H9 (cell line): ENCODE results near the gene SSTR3. TPM values are rescaled to one million over a fixed set of nuclear protein-coding genes. Genes with fewer than 3 reads are reported as not detected.

ENCODE experiments used
- DNase-seq: peaks from one replicate; pipeline ENCODE4 v3.0.0-alpha.2; 2017
- H2AFZ ChIP-seq: one replicate; pipeline ENCODE4 v1.6.1; 2013; ENCODE audit warnings: mild to moderate bottlenecking, low read length, control low read depth, moderate library complexity
- H2AK5ac ChIP-seq: 2 replicates; pipeline ENCODE4 v1.6.1; 2013; ENCODE audit warnings: low read length, control low read depth, mixed read lengths; ENCODE audit not compliant: insufficient read length
- H2BK120ac ChIP-seq: one replicate; pipeline ENCODE4 v1.6.1; 2013; ENCODE audit warnings: low read depth, mild to moderate bottlenecking, low read length, control low read depth, inconsistent platforms; ENCODE audit not compliant: poor library complexity, severe bottlenecking
- H2BK12ac ChIP-seq: 2 replicates; pipeline ENCODE4 v1.6.1; 2013; ENCODE audit warnings: low read length, control low read depth, mixed read lengths, low read depth; ENCODE audit not compliant: insufficient read length
- H2BK15ac ChIP-seq: 2 replicates; pipeline ENCODE4 v1.6.1; 2013; ENCODE audit warnings: low read depth, low read length, control low read depth
- H2BK20ac ChIP-seq: one replicate; pipeline ENCODE4 v1.6.1; 2013; ENCODE audit warnings: low read depth, mild to moderate bottlenecking, low read length, control low read depth, inconsistent platforms; ENCODE audit not compliant: poor library complexity, severe bottlenecking
- H2BK5ac ChIP-seq: 2 replicates; pipeline ENCODE4 v1.6.1; 2013; ENCODE audit warnings: low read length, control low read depth, mixed read lengths; ENCODE audit not compliant: insufficient read length
- H3K14ac ChIP-seq: 2 replicates; pipeline ENCODE4 v1.6.1; 2013; ENCODE audit warnings: low read length, control low read depth; ENCODE audit not compliant: insufficient read depth
- H3K18ac ChIP-seq: 2 replicates; pipeline ENCODE4 v1.6.1; 2013; ENCODE audit warnings: low read depth, mild to moderate bottlenecking, mixed read lengths, low read length, control low read depth; ENCODE audit not compliant: insufficient read length
- H3K23ac ChIP-seq: 2 replicates; pipeline ENCODE4 v1.6.1; 2013; ENCODE audit warnings: low read length, control low read depth, mixed read lengths, low read depth; ENCODE audit not compliant: insufficient read length
- H3K23me2 ChIP-seq: 2 replicates; pipeline ENCODE4 v1.6.1; 2013; ENCODE audit warnings: low read depth, mild to moderate bottlenecking, mixed read lengths, low read length, control low read depth; ENCODE audit not compliant: insufficient read length, poor library complexity, severe bottlenecking
- H3K27ac ChIP-seq: 2 replicates; pipeline ENCODE4 v1.5.1; 2013; ENCODE audit warnings: low read length, control low read depth, mixed read lengths, low read depth; ENCODE audit not compliant: insufficient read length
- H3K27me3 ChIP-seq: 2 replicates; pipeline ENCODE4 v1.6.1; 2013; ENCODE audit warnings: low read length, control low read depth, inconsistent platforms; ENCODE audit not compliant: insufficient read depth
- H3K4ac ChIP-seq: 2 replicates; pipeline ENCODE4 v1.6.1; 2013; ENCODE audit warnings: low read depth, mild to moderate bottlenecking, control low read depth, inconsistent platforms, low read length, moderate library complexity
- H3K4me1 ChIP-seq: 2 replicates; pipeline ENCODE4 v1.6.1; 2013; ENCODE audit warnings: low read length, control low read depth, inconsistent platforms; ENCODE audit not compliant: insufficient read depth
- H3K4me2 ChIP-seq: 2 replicates; pipeline ENCODE4 v1.6.1; 2013; ENCODE audit warnings: low read length, control low read depth, mixed read lengths; ENCODE audit not compliant: insufficient read length, insufficient read depth
- H3K56ac ChIP-seq: 2 replicates; pipeline ENCODE4 v1.6.1; 2013; ENCODE audit warnings: low read depth, mild to moderate bottlenecking, mixed read lengths, low read length, control low read depth; ENCODE audit not compliant: insufficient read length
- H3K79me1 ChIP-seq: 2 replicates; pipeline ENCODE4 v1.6.1; 2013; ENCODE audit warnings: low read depth, mild to moderate bottlenecking, moderate library complexity, low read length, control low read depth, inconsistent platforms; ENCODE audit not compliant: insufficient read depth, poor library complexity, severe bottlenecking
- H3K79me2 ChIP-seq: 2 replicates; pipeline ENCODE4 v1.6.1; 2013; ENCODE audit warnings: low read length, control low read depth, inconsistent platforms; ENCODE audit not compliant: insufficient read depth
- H3K9ac ChIP-seq: 2 replicates; pipeline ENCODE4 v1.6.1; 2013; ENCODE audit warnings: low read length, control low read depth, mixed read lengths; ENCODE audit not compliant: insufficient read length; ENCODE audit errors: extremely low read depth
- H3K9me3 ChIP-seq: one replicate; pipeline ENCODE4 v1.6.1; 2013; ENCODE audit warnings: low read depth, low read length, inconsistent platforms; ENCODE audit not compliant: control insufficient read depth
- H3T11ph ChIP-seq: one replicate; pipeline ENCODE4 v1.6.1; 2013; ENCODE audit warnings: mild to moderate bottlenecking, low read length, control low read depth, inconsistent platforms
- H4K20me1 ChIP-seq: one replicate; pipeline ENCODE4 v1.6.1; 2013; ENCODE audit not compliant: control insufficient read depth, insufficient read length, insufficient read depth
- H4K5ac ChIP-seq: 2 replicates; pipeline ENCODE4 v1.6.1; 2013; ENCODE audit warnings: low read depth, mild to moderate bottlenecking, mixed read lengths, low read length, control low read depth; ENCODE audit not compliant: insufficient read length
- H4K8ac ChIP-seq: replicated peaks from 2 replicates; pipeline ENCODE4 v1.6.1; 2013; ENCODE audit warnings: low read length, control low read depth, mixed read lengths, low read depth; ENCODE audit not compliant: insufficient read length
- H4K91ac ChIP-seq: 2 replicates; pipeline ENCODE4 v1.6.1; 2013; ENCODE audit warnings: low read depth, mild to moderate bottlenecking, moderate library complexity, mixed read lengths, low read length, control low read depth; ENCODE audit not compliant: insufficient read length
- H3K27ac Mint-ChIP-seq, 3 experiments: 2 replicates in 2 of 3; 3 replicates in 1 of 3; pipeline ENCODE4 v1.8.0; 2020 to 2021; ENCODE audit warnings: mixed read lengths in 3 of 3, mild to moderate bottlenecking in 1 of 3, moderate library complexity in 1 of 3
- H3K27me3 Mint-ChIP-seq: 2 replicates; pipeline ENCODE4 v1.8.0; 2021; ENCODE audit warnings: low read depth, mild to moderate bottlenecking, moderate library complexity, mixed read lengths
- H3K36me3 Mint-ChIP-seq, 3 experiments: 2 replicates in 2 of 3; 3 replicates in 1 of 3; pipeline ENCODE4 v1.8.0; 2020 to 2021; ENCODE audit warnings: low read depth in 3 of 3, mixed read lengths in 3 of 3; ENCODE audit not compliant: insufficient read depth in 1 of 3
- H3K4me1 Mint-ChIP-seq, 2 experiments: 2 replicates each; pipeline ENCODE4 v1.8.0; 2020; ENCODE audit warnings: mixed read lengths in 2 of 2
- H3K4me3 Mint-ChIP-seq, 2 experiments: 2 replicates in 1 of 2; 3 replicates in 1 of 2; pipeline ENCODE4 v1.8.0; 2020 to 2021; ENCODE audit warnings: mild to moderate bottlenecking in 2 of 2, mixed read lengths in 2 of 2, moderate library complexity in 1 of 2
- H3K9me3 Mint-ChIP-seq, 2 experiments: 2 replicates in 1 of 2; 3 replicates in 1 of 2; pipeline ENCODE4 v1.8.0; 2020; ENCODE audit warnings: mild to moderate bottlenecking in 2 of 2, mixed read lengths in 2 of 2, moderate library complexity in 1 of 2
- WGBS: extraction: QIAGEN DNeasy Blood & Tissue Kit; methylation state at CpG from one replicate; pipeline ENCODE4 v1.1.7; 2013; ENCODE audit warnings: missing lambda C conversion rate, low lambda C conversion rate, mixed read lengths; ENCODE audit not compliant: insufficient read length; ENCODE audit errors: extremely low coverage; 5-methylcytosine and 5-hydroxymethylcytosine counted together
- total RNA-seq: library from RNA; stranded (reverse); gene quantifications from 2 replicates; pipeline ENCODE4 v1.2.1, GENCODE V29; 2021
- TF ChIP-seq, protein P1 (sequence below): fragments of 200-600 bp; sonication (generic); conservative IDR thresholded peaks from 3 replicates; pipeline ENCODE4 v1.8.0; 2021; ENCODE audit warnings: antibody characterized with exemption, mild to moderate bottlenecking

The SSTR3 gene
- total RNA-seq, 1 experiment from 2014 or later = 0.68 TPM

DNA sequence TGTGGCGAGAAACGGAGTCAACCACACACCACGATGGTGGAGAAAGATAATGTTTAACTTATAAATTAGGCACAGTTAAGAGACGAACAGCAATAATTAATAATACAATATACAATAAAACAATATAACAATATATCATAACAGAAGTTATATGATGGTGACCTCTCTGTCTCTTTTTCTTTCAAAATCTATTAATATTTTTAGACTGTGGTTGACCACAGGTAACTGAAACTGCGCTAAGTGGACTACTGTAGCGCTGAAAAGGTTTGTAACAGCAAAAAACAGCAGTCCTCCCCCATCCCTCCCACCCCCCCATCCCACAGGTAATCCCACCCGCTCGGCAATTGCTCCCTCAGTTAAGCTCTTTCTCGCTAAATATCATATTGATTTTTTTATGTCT, 3.6 kb upstream of the SSTR3 start:
- no peak overlapping the region for H3K56ac ChIP-seq
- no peaks in the 10 kb centered on the region for H3K9me3 Mint-ChIP-seq
- H3K27ac Mint-ChIP-seq = no peak overlapping the region

More for the DNA sequence above, 3.6 kb upstream of the SSTR3 start:
- H2BK5ac ChIP-seq = no peak overlapping the region
- no peak overlapping the region for H3K14ac ChIP-seq
- DNase-seq = no peak
- no peak overlapping the region for H3K4me3 Mint-ChIP-seq
- H3T11ph ChIP-seq = no peak overlapping the region
- H4K5ac ChIP-seq = no peak overlapping the region
- H3K4me2 ChIP-seq = no peak overlapping the region
- no peaks in the 10 kb centered on the region for H3K23me2 ChIP-seq
- peaks cover 24 to 47% of the 10 kb centered on the region in 2 experiments for H3K4me1 Mint-ChIP-seq
- no peak overlapping the region for H2AFZ ChIP-seq
- no peak overlapping the region for H4K8ac ChIP-seq
- H4K91ac ChIP-seq = no peak overlapping the region
- no peak overlapping the region for H2BK12ac ChIP-seq
- H3K79me2 ChIP-seq = no peaks in the 10 kb centered on the region
- H3K79me1 ChIP-seq = no peaks in the 10 kb centered on the region
- H2BK15ac ChIP-seq = no peak overlapping the region
- no peak overlapping the region for H3K9ac ChIP-seq
- H3K27ac ChIP-seq = no peak overlapping the region
- TF ChIP-seq, protein P1, sequence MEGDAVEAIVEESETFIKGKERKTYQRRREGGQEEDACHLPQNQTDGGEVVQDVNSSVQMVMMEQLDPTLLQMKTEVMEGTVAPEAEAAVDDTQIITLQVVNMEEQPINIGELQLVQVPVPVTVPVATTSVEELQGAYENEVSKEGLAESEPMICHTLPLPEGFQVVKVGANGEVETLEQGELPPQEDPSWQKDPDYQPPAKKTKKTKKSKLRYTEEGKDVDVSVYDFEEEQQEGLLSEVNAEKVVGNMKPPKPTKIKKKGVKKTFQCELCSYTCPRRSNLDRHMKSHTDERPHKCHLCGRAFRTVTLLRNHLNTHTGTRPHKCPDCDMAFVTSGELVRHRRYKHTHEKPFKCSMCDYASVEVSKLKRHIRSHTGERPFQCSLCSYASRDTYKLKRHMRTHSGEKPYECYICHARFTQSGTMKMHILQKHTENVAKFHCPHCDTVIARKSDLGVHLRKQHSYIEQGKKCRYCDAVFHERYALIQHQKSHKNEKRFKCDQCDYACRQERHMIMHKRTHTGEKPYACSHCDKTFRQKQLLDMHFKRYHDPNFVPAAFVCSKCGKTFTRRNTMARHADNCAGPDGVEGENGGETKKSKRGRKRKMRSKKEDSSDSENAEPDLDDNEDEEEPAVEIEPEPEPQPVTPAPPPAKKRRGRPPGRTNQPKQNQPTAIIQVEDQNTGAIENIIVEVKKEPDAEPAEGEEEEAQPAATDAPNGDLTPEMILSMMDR = no peak
- H2BK20ac ChIP-seq = no peak overlapping the region
- no peak overlapping the region for H2AK5ac ChIP-seq
- H3K27me3 ChIP-seq = no peaks in the 10 kb centered on the region
- no peaks in the 10 kb centered on the region for H3K9me3 ChIP-seq
- no peak overlapping the region for H3K23ac ChIP-seq
- no peaks in the 10 kb centered on the region for H3K4me1 ChIP-seq
- no CpG with 5 or more reads among the region's 9 CpGs for WGBS
- H2BK120ac ChIP-seq = no peak overlapping the region
- no peak overlapping the region for H3K18ac ChIP-seq
- H3K4ac ChIP-seq = no peak overlapping the region
- no peaks in the 10 kb centered on the region; a peak in 1 of 7 replicates for H3K36me3 Mint-ChIP-seq
- H3K27me3 Mint-ChIP-seq = peaks cover 44% of the 10 kb centered on the region
- H4K20me1 ChIP-seq = no peaks in the 10 kb centered on the region
